CD4-positive, alpha-beta T cell (primary cell): ENCODE data around the gene P2RY14. TPM values are rescaled to one million over a fixed set of nuclear protein-coding genes. Genes with fewer than 3 reads are reported as not detected.

Source experiments
- ATAC-seq: fragments of 200-7000 bp; cut with Tn5 transposase; one replicate; pipeline ENCODE4 v1.10.0; 2022; ENCODE audit warnings: mild to moderate bottlenecking; ENCODE audit not compliant: poor library complexity
- CTCF ChIA-PET: fragments of 350-600 bp; sonication (Branson Sonifier 250); formaldehyde crosslinking; loops from one replicate; lab custom pipeline; 2021; ENCODE audit warnings: antibody characterized with exemption, inconsistent platforms; lab: Charles Lee
- POLR2A ChIA-PET: fragments of 350-600 bp; sonication (Branson Sonifier 250); formaldehyde crosslinking; loops from one replicate; lab custom pipeline; 2021; ENCODE audit warnings: antibody characterized with exemption, inconsistent platforms; lab: Charles Lee
- DNase-seq, 14 experiments: peaks; one replicate each; pipeline ENCODE4 v3.0.0-alpha.2; 2013 to 2020; ENCODE audit warnings: mixed read lengths in 2 of 14
- H3K27ac ChIP-seq, 2 donors: one replicate each; pipeline versions ENCODE4 v1.5.1 to v1.7.0; 2013; ENCODE audit warnings: low read length in 2 of 2, low read depth in 1 of 2, mild to moderate bottlenecking in 1 of 2
- H3K27me3 ChIP-seq, 2 experiments: 1 replicate in 1 of 2; 2 replicates in 1 of 2; pipeline versions ENCODE4 v1.6.1 to v1.7.0; 2013; ENCODE audit warnings: low read length in 2 of 2, control low read depth in 1 of 2, mild to moderate bottlenecking in 1 of 2, moderate library complexity in 1 of 2; ENCODE audit not compliant: insufficient read depth in 2 of 2, control insufficient read depth in 1 of 2
- H3K36me3 ChIP-seq: one replicate; pipeline ENCODE4 v1.6.1; 2013; ENCODE audit warnings: low read length, control low read depth; ENCODE audit not compliant: insufficient read depth
- H3K4me1 ChIP-seq: one replicate; pipeline ENCODE4 v1.6.1; 2013; ENCODE audit warnings: low read length, control low read depth; ENCODE audit not compliant: insufficient read depth
- H3K4me3 ChIP-seq: one replicate; pipeline ENCODE4 v1.5.1; 2013; ENCODE audit warnings: mild to moderate bottlenecking, low read length, moderate library complexity
- H3K9me3 ChIP-seq, 2 experiments: 1 replicate in 1 of 2; 2 replicates in 1 of 2; pipeline versions ENCODE4 v1.6.1 to v1.7.0; 2013; ENCODE audit warnings: low read length in 2 of 2, mild to moderate bottlenecking in 2 of 2, control low read depth in 1 of 2, moderate library complexity in 1 of 2; ENCODE audit not compliant: control insufficient read depth in 1 of 2, insufficient read depth in 1 of 2
- H3K27ac Mint-ChIP-seq: one replicate; pipeline ENCODE4 v1.8.0; 2020; ENCODE audit warnings: mixed read lengths
- H3K27me3 Mint-ChIP-seq: one replicate; pipeline ENCODE4 v1.8.0; 2021; ENCODE audit warnings: mixed read lengths
- H3K36me3 Mint-ChIP-seq: one replicate; pipeline ENCODE4 v1.8.0; 2021; ENCODE audit warnings: low read depth, mixed read lengths
- H3K4me1 Mint-ChIP-seq: one replicate; pipeline ENCODE4 v1.8.0; 2021; ENCODE audit warnings: low read depth, mixed read lengths
- H3K4me3 Mint-ChIP-seq: one replicate; pipeline ENCODE4 v1.8.0; 2020; ENCODE audit warnings: mild to moderate bottlenecking, mixed read lengths
- H3K9me3 Mint-ChIP-seq: one replicate; pipeline ENCODE4 v1.8.0; 2020; ENCODE audit warnings: mixed read lengths
- CTCF ChIP-seq: fragments of 200-600 bp; IDR thresholded peaks from one replicate; pipeline ENCODE4 v1.8.0; 2022; ENCODE audit warnings: antibody characterized with exemption, mild to moderate bottlenecking
- intact Hi-C, 2 experiments: fragments of 100-400 bp; cut with DNase I in 1 of 2; cut with micrococcal nuclease in 1 of 2; formaldehyde crosslinking; loops; one replicate each; pipeline versions ENCODE4 v1.15.1 to v1.9.0; 2023 to 2025; cut with DNase I, micrococcal nuclease
- total RNA-seq, 174 experiments: library from RNA in 2 of 174; stranded (reverse) in 2 of 174; gene quantifications; one replicate each; pipeline ENCODE4 v1.2.3 and lab custom pipeline; 2021 to 2026

Gene P2RY14
- total RNA-seq, 2 experiments from 2014 or later: 0.22 TPM; not detected in 1

- no peaks in the 10 kb centered on the region for H3K27me3 ChIP-seq
- Mint-ChIP-seq H3K27ac (no peak overlapping the region), H3K36me3 (no peaks in the 10 kb centered on the region), H3K4me3 (no peak overlapping the region), H3K9me3 (no peaks in the 10 kb centered on the region), H3K27me3 (no peaks in the 10 kb centered on the region), H3K4me1 (peaks cover 28% of the 10 kb centered on the region)
- H3K36me3 ChIP-seq: no peaks in the 10 kb centered on the region
- POLR2A ChIA-PET: no interaction called here
- intact Hi-C loops: no loop called here
- no peak overlapping the region for H3K4me3 ChIP-seq
- TF ChIP-seq CTCF: no peak
- peaks cover 15% of the 10 kb centered on the region for H3K4me1 ChIP-seq
- DNase-seq (no peak), ATAC-seq (no peak)
- no peak overlapping the region for H3K27ac ChIP-seq
- H3K9me3 ChIP-seq: no peaks in the 10 kb centered on the region
- CTCF ChIA-PET: no interaction called here
Measured at GRCh38 chr3:151213151-151213550, 65.2 kb downstream of the P2RY14 start.

GRCh38 chr3:151210676-151211381 is 67.5 kb downstream of the P2RY14 start:
- intact Hi-C loops: loop anchor here (2.0 kb wide), 2 partner anchors 16 to 42 kb away; no protein-coding TSS in a partner anchor
- no peaks in the 10 kb centered on the region for H3K27me3 Mint-ChIP-seq
- H3K4me1 ChIP-seq: peaks cover 29% of the 10 kb centered on the region
- ATAC-seq (peak; percentile 43), DNase-seq (peak in 3 of 14 experiments; percentile 30 to 36 (median 34))
- H3K27me3 ChIP-seq: no peaks in the 10 kb centered on the region
- H3K4me3 ChIP-seq: no peak overlapping the region
- no peak overlapping the region for H3K27ac ChIP-seq
- H3K4me3 Mint-ChIP-seq: no peak overlapping the region
- peaks cover 42% of the 10 kb centered on the region for H3K4me1 Mint-ChIP-seq
- no peaks in the 10 kb centered on the region for H3K9me3 Mint-ChIP-seq
- no peaks in the 10 kb centered on the region for H3K36me3 Mint-ChIP-seq
- H3K36me3 ChIP-seq: no peaks in the 10 kb centered on the region
- peak overlapping the region; percentile 60 for H3K27ac Mint-ChIP-seq
- no peaks in the 10 kb centered on the region for H3K9me3 ChIP-seq
- CTCF ChIA-PET: interaction anchor here (0.6 to 1.6 kb wide), 6 partner anchors 15 to 76 kb away, joined by 3 to 9 read pairs (median 4); no protein-coding TSS in a partner anchor
- no peak for TF ChIP-seq CTCF
- POLR2A ChIA-PET: interaction anchor here (0.7 to 1.6 kb wide), 8 partner anchors 8 to 43 kb away, joined by 3 to 5 read pairs (median 3); partner anchors contain the start of gene GPR171

GRCh38 chr3:151209654-151210053 is 68.7 kb downstream of the P2RY14 start:
- Mint-ChIP-seq H3K9me3 (no peaks in the 10 kb centered on the region), H3K36me3 (no peaks in the 10 kb centered on the region), H3K4me1 (peaks cover 54% of the 10 kb centered on the region), H3K4me3 (peak overlapping the region; percentile 31), H3K27me3 (no peaks in the 10 kb centered on the region), H3K27ac (peak overlapping the region; percentile 63)
- CTCF ChIA-PET: interaction anchor here (1.0 to 1.3 kb wide), 3 partner anchors 19 to 77 kb away, joined by 3 to 7 read pairs (median 4); no protein-coding TSS in a partner anchor
- POLR2A ChIA-PET: interaction anchor here (1.1 kb wide), 1 partner anchor 31 kb away, joined by 3 read pairs; no protein-coding TSS in a partner anchor
- ATAC-seq (peak; percentile 83), DNase-seq (peak in 3 of 14 experiments; percentile 33 to 54 (median 46))
- intact Hi-C loops: loop anchor here (2.0 kb wide), 3 partner anchors 15 to 41 kb away; no protein-coding TSS in a partner anchor
- Histone ChIP-seq H3K36me3 (no peaks in the 10 kb centered on the region), H3K9me3 (no peaks in the 10 kb centered on the region), H3K27ac (no peak overlapping the region), H3K4me3 (no peak overlapping the region), H3K4me1 (peaks cover 35% of the 10 kb centered on the region), H3K27me3 (no peaks in the 10 kb centered on the region)
- no peak for TF ChIP-seq CTCF
